Measurements from ENCODE around the gene GCLC. TPM values are rescaled to one million over a fixed set of nuclear protein-coding genes. Genes with fewer than 3 reads are reported as not detected.

GCLC gene
- total and polyA plus RNA-seq, 9 of the 15 experiments (the other 6 are each of a cell fraction or from before 2014, with no cell fraction given), result 3.9 to 20.0 (median 9.4) TPM

- TF ChIP-seq ZMIZ1 (IDR thresholded peaks at IDR 0.05; ENCODE audit: low read depth in 2 of 2, low read length in 2 of 2) (no peak), PHF21A (IDR thresholded peaks at IDR 0.05; ENCODE audit: borderline replicate concordance, low read depth) (no peak), ZNF212 (CRISPR knock-in tag; IDR thresholded peaks at IDR 0.05) (no peak), ZNF436 (CRISPR knock-in tag; IDR thresholded peaks at IDR 0.05) (no peak), MNT (conservative IDR thresholded peaks at IDR 0.05) (0 out of 4 replicates have a peak, but pooled peaks of 1 of the 2 experiments have one; percentile 23), ZNF512 (tag; IDR thresholded peaks at IDR 0.05) (no peak), RBM39 (optimal IDR thresholded peaks at IDR 0.05; ENCODE audit: low read depth, low read length) (no peak), PKNOX1 (IDR thresholded peaks at IDR 0.05) (peak; percentile 31; the same call in 1 of the 2 replicates), ZHX1 (conservative IDR thresholded peaks at IDR 0.05; ENCODE audit: low read length) (no peak), EHMT2 (IDR thresholded peaks at IDR 0.05) (0 out of 2 replicates have a peak, but pooled peaks have one; percentile 7)
- TF ChIP-seq, protein P1, sequence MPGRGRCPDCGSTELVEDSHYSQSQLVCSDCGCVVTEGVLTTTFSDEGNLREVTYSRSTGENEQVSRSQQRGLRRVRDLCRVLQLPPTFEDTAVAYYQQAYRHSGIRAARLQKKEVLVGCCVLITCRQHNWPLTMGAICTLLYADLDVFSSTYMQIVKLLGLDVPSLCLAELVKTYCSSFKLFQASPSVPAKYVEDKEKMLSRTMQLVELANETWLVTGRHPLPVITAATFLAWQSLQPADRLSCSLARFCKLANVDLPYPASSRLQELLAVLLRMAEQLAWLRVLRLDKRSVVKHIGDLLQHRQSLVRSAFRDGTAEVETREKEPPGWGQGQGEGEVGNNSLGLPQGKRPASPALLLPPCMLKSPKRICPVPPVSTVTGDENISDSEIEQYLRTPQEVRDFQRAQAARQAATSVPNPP (IDR thresholded peaks at IDR 0.05; ENCODE audit: borderline replicate concordance, insufficient read depth, insufficient read length), result no peak
These were observed 12.7 kb downstream of the GCLC start (continued) for GRCh38 chr6:53532061-53532797.

Data from K562 (cell line).